Cerebellar nuclear complex (tissue), 1 donor: ENCODE measurements around the gene ZNF2.

Experiments used
- DNase-seq, 2 experiments: peaks; one replicate each; lab custom pipeline; 2025; lab: John Stamatoyannopoulos, UW

ZNF2 gene

GRCh38 chr2:95206096-95206495 is 40.5 kb downstream of the ZNF2 start:
- no peak for DNase-seq

GRCh38 chr2:95207111-95207961 is 41.7 kb downstream of the ZNF2 start, which contains the start of gene ZNF892:
Gene ZNF892, plus strand, starts transcription at chr2:95207521. Its CDS starts 295 bp downstream, at chr2:95207816.
- peak; percentile 32 to 64 for DNase-seq

GRCh38 chr2:95208106-95208505 is 42.5 kb downstream of the ZNF2 start:
- DNase-seq: no peak

- no peak for DNase-seq
Measured at GRCh38 chr2:95215018-95215612, 49.5 kb downstream of the ZNF2 start.

GRCh38 chr2:95220449-95220848 is 54.8 kb downstream of the ZNF2 start:
- no peak for DNase-seq

GRCh38 chr2:95225658-95226057 is 60.0 kb downstream of the ZNF2 start:
- no peak for DNase-seq

GRCh38 chr2:95231723-95232122 is 66.1 kb downstream of the ZNF2 start:
- DNase-seq: no peak

- no peak for DNase-seq
Measured at GRCh38 chr2:95232232-95232631, 66.6 kb downstream of the ZNF2 start.
